ENCODE data around the gene MMGT1. TPM values are rescaled to one million over a fixed set of nuclear protein-coding genes. Genes with fewer than 3 reads are reported as not detected.

MMGT1 gene
- polyA plus RNA-seq: 10 to 100 TPM in 2 of 4 donors, 1 to 10 TPM in 2; 2.9 to 23.7 (median 10.0) TPM
- long read RNA-seq, donor 1, transcript MMGT1-201 (4 exons, 3,738 nt): major isoform, 22 of 22 reads
- long read RNA-seq, donor 1, partial matches to known transcripts: 0 of 22 reads
- long read RNA-seq, donor 1, other reads (novel, unspliced or antisense): 0 of 22 reads
- long read RNA-seq, donor 2, transcript MMGT1-201 (4 exons, 3,738 nt): major isoform, 6 of 6 reads
- long read RNA-seq, donor 2, partial matches to known transcripts: 0 of 6 reads
- long read RNA-seq, donor 2, other reads (novel, unspliced or antisense): 0 of 6 reads
- long read RNA-seq, donor 3, transcript MMGT1-201 (4 exons, 3,738 nt): major isoform, 9 of 9 reads
- long read RNA-seq, donor 3, partial matches to known transcripts: 0 of 9 reads
- long read RNA-seq, donor 3, other reads (novel, unspliced or antisense): 0 of 9 reads
- long read RNA-seq, donor 4: 0 reads
- long read RNA-seq, donor 5: 0 reads
- long read RNA-seq, donor 6, transcript MMGT1-201 (4 exons, 3,738 nt): major isoform, 9 of 9 reads
- long read RNA-seq, donor 6, partial matches to known transcripts: 0 of 9 reads
- long read RNA-seq, donor 6, other reads (novel, unspliced or antisense): 0 of 9 reads
- long read RNA-seq, donor 7, transcript MMGT1-201 (4 exons, 3,738 nt): major isoform, 14 of 14 reads
- long read RNA-seq, donor 7, partial matches to known transcripts: 0 of 14 reads
- long read RNA-seq, donor 7, other reads (novel, unspliced or antisense): 0 of 14 reads
- long read RNA-seq, donor 8: 0 reads
- long read RNA-seq, donor 9, partial matches to known transcripts: 0 of 4 reads
- long read RNA-seq, donor 9, other reads (novel, unspliced or antisense): 0 of 4 reads
- long read RNA-seq, donor 10, transcript MMGT1-201 (4 exons, 3,738 nt): major isoform, 13 of 13 reads
- long read RNA-seq, donor 10, partial matches to known transcripts: 0 of 13 reads
- long read RNA-seq, donor 10, other reads (novel, unspliced or antisense): 0 of 13 reads

GRCh38 chrX:135973548-135974278, at the start of gene MMGT1:
TSS of gene MMGT1 (minus strand) at chrX:135973988. CDS start at chrX:135973675, 313 bp downstream.
- no peaks in the 10 kb centered on the region for H3K9me3 ChIP-seq (ENCODE audit: control insufficient read depth in 2 of 2, insufficient read depth in 1 of 2, low read depth in 1 of 2, low read length in 1 of 2)
- H3K27ac ChIP-seq (ENCODE audit: low read depth in 1 of 3, low read length in 2 of 3): peak within 1 kb of the TSS; percentile 85 to 98 (median 97)
- peak within 1 kb of the TSS; percentile 42 to 89 (median 54) for H3K4me3 ChIP-seq (ENCODE audit: low read depth in 1 of 3, low read length in 3 of 3)
- FAIRE-seq: no peak
- peaks cover 0 to 10% (median 0%) of the 10 kb centered on the region in 3 donors for H3K4me1 ChIP-seq (ENCODE audit: control insufficient read depth in 3 of 3, insufficient read depth in 2 of 3, low read depth in 1 of 3, low read length in 2 of 3)
- no peaks in the 10 kb centered on the region for H3K27me3 ChIP-seq (ENCODE audit: control insufficient read depth in 3 of 3, insufficient read depth in 3 of 3, low read length in 3 of 3)
- WGBS, 3 donors: 1 to 41% (median 4%) methylated on average over 34 to 54 of the region's 65 CpGs
- peak; percentile 74 to 88 for DNase-seq
- no peaks in the 10 kb centered on the region for H3K36me3 ChIP-seq (ENCODE audit: control insufficient read depth in 3 of 3, insufficient read depth in 2 of 3, low read depth in 1 of 3, low read length in 3 of 3)

DNA sequence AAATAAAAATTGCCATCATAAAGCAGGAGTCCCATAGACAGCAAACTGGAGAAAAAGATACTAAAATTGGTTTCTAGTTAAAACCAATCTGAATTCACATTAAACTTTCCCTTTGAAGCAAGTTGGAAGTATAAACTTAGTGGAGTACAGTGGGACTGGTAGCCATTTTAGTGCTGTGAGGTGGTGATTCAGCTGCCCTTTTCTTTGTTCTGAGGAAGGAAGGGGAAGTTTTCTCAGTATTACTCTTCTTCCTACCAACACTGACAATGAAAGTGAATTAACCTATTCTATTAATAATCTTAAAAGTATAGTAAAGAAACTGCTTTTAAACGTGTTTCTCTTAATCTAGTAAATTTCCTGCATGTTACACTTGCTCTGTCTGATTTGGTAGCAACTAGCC, 48.1 kb upstream of the MMGT1 start:
- Histone ChIP-seq H3K27ac (ENCODE audit: low read depth in 1 of 3, low read length in 2 of 3) (no peak overlapping the region), H3K36me3 (ENCODE audit: control insufficient read depth in 3 of 3, insufficient read depth in 2 of 3, low read depth in 1 of 3, low read length in 3 of 3) (peaks cover 0 to 4% (median 3%) of the 10 kb centered on the region in 3 donors), H3K9me3 (ENCODE audit: control insufficient read depth in 2 of 2, insufficient read depth in 1 of 2, low read depth in 1 of 2, low read length in 1 of 2) (no peaks in the 10 kb centered on the region), H3K4me1 (ENCODE audit: control insufficient read depth in 3 of 3, insufficient read depth in 2 of 3, low read depth in 1 of 3, low read length in 2 of 3) (no peaks in the 10 kb centered on the region), H3K27me3 (ENCODE audit: control insufficient read depth in 3 of 3, insufficient read depth in 3 of 3, low read length in 3 of 3) (no peaks in the 10 kb centered on the region), H3K4me3 (ENCODE audit: low read depth in 1 of 3, low read length in 3 of 3) (no peak overlapping the region)
- 32 to 72% (median 58%) methylated on average over 1 of the region's 1 CpG for WGBS, 3 donors
- FAIRE-seq: no peak
- no peak for DNase-seq

DNA sequence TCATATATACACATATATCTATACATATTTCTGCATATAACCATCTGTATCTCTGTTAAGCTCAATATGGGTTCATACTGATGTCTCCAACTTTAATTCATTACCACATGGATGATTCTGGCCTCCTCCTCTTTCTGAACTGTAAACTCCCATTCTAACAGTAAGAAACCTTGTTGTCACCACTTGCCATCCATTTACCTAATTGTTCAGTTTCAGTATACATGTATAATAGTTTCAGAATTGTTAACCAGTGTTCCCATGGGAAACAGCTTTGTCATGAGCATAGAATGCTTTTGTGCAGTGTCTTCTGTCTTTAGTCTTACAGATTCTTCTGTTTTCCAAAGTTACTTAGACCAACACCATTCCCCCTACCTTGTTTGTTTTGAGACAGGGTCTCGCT, 47.4 kb upstream of the MMGT1 start:
- Histone ChIP-seq H3K27me3 (ENCODE audit: control insufficient read depth in 3 of 3, insufficient read depth in 3 of 3, low read length in 3 of 3) (no peaks in the 10 kb centered on the region), H3K4me1 (ENCODE audit: control insufficient read depth in 3 of 3, insufficient read depth in 2 of 3, low read depth in 1 of 3, low read length in 2 of 3) (no peaks in the 10 kb centered on the region), H3K4me3 (ENCODE audit: low read depth in 1 of 3, low read length in 3 of 3) (no peak overlapping the region), H3K27ac (ENCODE audit: low read depth in 1 of 3, low read length in 2 of 3) (no peak overlapping the region), H3K9me3 (ENCODE audit: control insufficient read depth in 2 of 2, insufficient read depth in 1 of 2, low read depth in 1 of 2, low read length in 1 of 2) (no peaks in the 10 kb centered on the region), H3K36me3 (ENCODE audit: control insufficient read depth in 3 of 3, insufficient read depth in 2 of 3, low read depth in 1 of 3, low read length in 3 of 3) (peaks cover 0 to 4% (median 3%) of the 10 kb centered on the region in 3 donors)
- DNase-seq (no peak), FAIRE-seq (no peak)
- 93 to 100% (median 98%) methylated on average over 1 of the region's 1 CpG for WGBS, 3 donors

DNA sequence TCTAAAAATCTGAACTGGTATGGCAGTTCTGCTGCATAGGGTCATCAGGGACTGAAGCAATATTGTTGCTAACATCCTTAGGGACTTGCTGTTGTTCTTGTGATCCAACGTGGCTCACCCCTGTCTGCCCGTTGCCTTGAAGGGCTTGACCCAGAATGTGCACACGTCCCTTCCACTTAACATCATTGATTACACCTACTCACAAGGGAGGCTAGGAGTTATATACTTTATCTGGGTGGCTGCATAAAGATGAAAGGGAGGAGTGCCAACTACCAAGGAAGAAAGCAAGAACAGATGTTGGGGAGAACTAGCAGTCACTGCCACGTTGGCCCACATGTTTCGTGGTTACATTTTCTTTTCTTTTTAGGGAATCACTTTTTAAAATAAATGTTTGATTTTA, 45.4 kb upstream of the MMGT1 start:
- no peak overlapping the region for H3K4me3 ChIP-seq (ENCODE audit: low read depth in 1 of 3, low read length in 3 of 3)
- H3K9me3 ChIP-seq (ENCODE audit: control insufficient read depth in 2 of 2, insufficient read depth in 1 of 2, low read depth in 1 of 2, low read length in 1 of 2): no peaks in the 10 kb centered on the region
- H3K27me3 ChIP-seq (ENCODE audit: control insufficient read depth in 3 of 3, insufficient read depth in 3 of 3, low read length in 3 of 3): no peaks in the 10 kb centered on the region
- FAIRE-seq: no peak
- no peak overlapping the region for H3K27ac ChIP-seq (ENCODE audit: low read depth in 1 of 3, low read length in 2 of 3)
- DNase-seq: no peak
- WGBS, 3 donors: 69 to 89% (median 87%) methylated on average over 5 of the region's 5 CpGs
- H3K36me3 ChIP-seq (ENCODE audit: control insufficient read depth in 3 of 3, insufficient read depth in 2 of 3, low read depth in 1 of 3, low read length in 3 of 3): peaks cover 0 to 6% (median 2%) of the 10 kb centered on the region in 3 donors
- H3K4me1 ChIP-seq (ENCODE audit: control insufficient read depth in 3 of 3, insufficient read depth in 2 of 3, low read depth in 1 of 3, low read length in 2 of 3): no peaks in the 10 kb centered on the region

- Histone ChIP-seq H3K36me3 (ENCODE audit: control insufficient read depth in 3 of 3, insufficient read depth in 2 of 3, low read depth in 1 of 3, low read length in 3 of 3) (peaks cover 0 to 6% (median 2%) of the 10 kb centered on the region in 3 donors), H3K4me1 (ENCODE audit: control insufficient read depth in 3 of 3, insufficient read depth in 2 of 3, low read depth in 1 of 3, low read length in 2 of 3) (no peaks in the 10 kb centered on the region), H3K9me3 (ENCODE audit: control insufficient read depth in 2 of 2, insufficient read depth in 1 of 2, low read depth in 1 of 2, low read length in 1 of 2) (no peaks in the 10 kb centered on the region), H3K27me3 (ENCODE audit: control insufficient read depth in 3 of 3, insufficient read depth in 3 of 3, low read length in 3 of 3) (no peaks in the 10 kb centered on the region), H3K4me3 (ENCODE audit: low read depth in 1 of 3, low read length in 3 of 3) (no peak overlapping the region), H3K27ac (ENCODE audit: low read depth in 1 of 3, low read length in 2 of 3) (no peak overlapping the region)
- DNase-seq: no peak
- 53 to 77% (median 67%) methylated on average over 2 of the region's 2 CpGs for WGBS, 3 donors
- FAIRE-seq: no peak
Measured at GRCh38 chrX:136016881-136017280, 43.1 kb upstream of the MMGT1 start.

GRCh38 chrX:136015016-136015415, 41.2 kb upstream of the MMGT1 start:
- Histone ChIP-seq H3K9me3 (ENCODE audit: control insufficient read depth in 2 of 2, insufficient read depth in 1 of 2, low read depth in 1 of 2, low read length in 1 of 2) (no peaks in the 10 kb centered on the region), H3K27me3 (ENCODE audit: control insufficient read depth in 3 of 3, insufficient read depth in 3 of 3, low read length in 3 of 3) (no peaks in the 10 kb centered on the region), H3K4me3 (ENCODE audit: low read depth in 1 of 3, low read length in 3 of 3) (no peak overlapping the region), H3K27ac (ENCODE audit: low read depth in 1 of 3, low read length in 2 of 3) (no peak overlapping the region), H3K36me3 (ENCODE audit: control insufficient read depth in 3 of 3, insufficient read depth in 2 of 3, low read depth in 1 of 3, low read length in 3 of 3) (peaks cover 0 to 5% (median 4%) of the 10 kb centered on the region in 3 donors), H3K4me1 (ENCODE audit: control insufficient read depth in 3 of 3, insufficient read depth in 2 of 3, low read depth in 1 of 3, low read length in 2 of 3) (no peaks in the 10 kb centered on the region)
- 91 to 96% (median 95%) methylated on average over 4 of the region's 4 CpGs for WGBS, 3 donors
- DNase-seq: no peak
- FAIRE-seq: no peak

- no peak overlapping the region for H3K4me3 ChIP-seq (ENCODE audit: low read depth in 1 of 3, low read length in 3 of 3)
- no peaks in the 10 kb centered on the region for H3K36me3 ChIP-seq (ENCODE audit: control insufficient read depth in 3 of 3, insufficient read depth in 2 of 3, low read depth in 1 of 3, low read length in 3 of 3)
- WGBS, 3 donors: 81 to 92% (median 90%) methylated on average over 4 of the region's 4 CpGs
- H3K27me3 ChIP-seq (ENCODE audit: control insufficient read depth in 3 of 3, insufficient read depth in 3 of 3, low read length in 3 of 3): no peaks in the 10 kb centered on the region
- no peaks in the 10 kb centered on the region for H3K4me1 ChIP-seq (ENCODE audit: control insufficient read depth in 3 of 3, insufficient read depth in 2 of 3, low read depth in 1 of 3, low read length in 2 of 3)
- no peaks in the 10 kb centered on the region for H3K9me3 ChIP-seq (ENCODE audit: control insufficient read depth in 2 of 2, insufficient read depth in 1 of 2, low read depth in 1 of 2, low read length in 1 of 2)
- FAIRE-seq (no peak), DNase-seq (no peak)
- no peak overlapping the region for H3K27ac ChIP-seq (ENCODE audit: low read depth in 1 of 3, low read length in 2 of 3)
Measured at GRCh38 chrX:135988245-135988644, 14.5 kb upstream of the MMGT1 start.

- H3K36me3 ChIP-seq (ENCODE audit: control insufficient read depth in 3 of 3, insufficient read depth in 2 of 3, low read depth in 1 of 3, low read length in 3 of 3): no peaks in the 10 kb centered on the region
- H3K27me3 ChIP-seq (ENCODE audit: control insufficient read depth in 3 of 3, insufficient read depth in 3 of 3, low read length in 3 of 3): no peaks in the 10 kb centered on the region
- no peak for FAIRE-seq
Measured at GRCh38 chrX:135985973-135986310, 12.2 kb upstream of the MMGT1 start.

More at GRCh38 chrX:135985973-135986310, 12.2 kb upstream of the MMGT1 start:
- Histone ChIP-seq H3K9me3 (ENCODE audit: control insufficient read depth in 2 of 2, insufficient read depth in 1 of 2, low read depth in 1 of 2, low read length in 1 of 2) (no peaks in the 10 kb centered on the region), H3K4me3 (ENCODE audit: low read depth in 1 of 3, low read length in 3 of 3) (peak overlapping the region; percentile 70 to 83 (median 78)), H3K4me1 (ENCODE audit: control insufficient read depth in 3 of 3, insufficient read depth in 2 of 3, low read depth in 1 of 3, low read length in 2 of 3) (no peaks in the 10 kb centered on the region), H3K27ac (ENCODE audit: low read depth in 1 of 3, low read length in 2 of 3) (peak overlapping the region; percentile 77 to 85 (median 82))
- WGBS, 3 donors: 1 to 28% (median 8%) methylated on average over 14 to 15 of the region's 15 CpGs
- peak in 1 of 2 donors; percentile 12 for DNase-seq

All from small intestine (tissue), 16 donors.